ENCODE data around the gene SLAMF6.

- no peak for TF ChIP-seq CTCF (IDR thresholded peaks at IDR 0.05)
- TF ChIP-seq POLR2AphosphoS5 (IDR thresholded peaks at IDR 0.05), result no peak
- no peak for TF ChIP-seq POLR2A (IDR thresholded peaks at IDR 0.05)
Observed at GRCh38 chr1:160492617-160493016, 30.4 kb downstream of the SLAMF6 start.
